Measurements from ENCODE around the gene ARSD. TPM values are rescaled to one million over a fixed set of nuclear protein-coding genes. Genes with fewer than 3 reads are reported as not detected.
"Not testable (repeated sequence)": the region's sequence is repeated elsewhere in the genome, so short reads cannot be mapped to it uniquely, and the experiment has no call there.

ARSD gene
- total RNA-seq, 1 experiment from 2014 or later: not detected

DNA sequence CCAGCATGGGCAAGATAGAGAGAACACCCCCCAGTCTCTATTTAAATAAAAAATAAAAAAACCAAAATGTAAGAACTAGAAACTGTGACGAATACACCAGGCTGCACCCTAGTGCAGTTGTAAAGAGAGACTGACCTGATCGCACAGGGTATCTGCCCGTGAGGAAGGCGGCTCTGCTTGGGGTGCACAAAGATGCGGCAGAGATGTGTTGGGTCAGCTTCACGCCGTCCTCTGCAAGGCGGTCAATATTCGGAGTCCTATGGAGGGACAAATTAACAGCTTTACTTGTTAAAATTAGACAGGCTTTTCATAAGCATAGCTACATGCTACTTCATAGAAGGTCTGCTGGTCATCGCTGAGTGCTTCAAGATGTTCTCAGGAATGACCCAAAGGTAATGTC lies 26.1 kb upstream of the ARSD start:
- Histone ChIP-seq H3K4me2 (ENCODE audit: low read depth, low read length, poor library complexity, severe bottlenecking) (no peak overlapping the region), H3K27ac (ENCODE audit: low read length) (no peak overlapping the region)

DNA sequence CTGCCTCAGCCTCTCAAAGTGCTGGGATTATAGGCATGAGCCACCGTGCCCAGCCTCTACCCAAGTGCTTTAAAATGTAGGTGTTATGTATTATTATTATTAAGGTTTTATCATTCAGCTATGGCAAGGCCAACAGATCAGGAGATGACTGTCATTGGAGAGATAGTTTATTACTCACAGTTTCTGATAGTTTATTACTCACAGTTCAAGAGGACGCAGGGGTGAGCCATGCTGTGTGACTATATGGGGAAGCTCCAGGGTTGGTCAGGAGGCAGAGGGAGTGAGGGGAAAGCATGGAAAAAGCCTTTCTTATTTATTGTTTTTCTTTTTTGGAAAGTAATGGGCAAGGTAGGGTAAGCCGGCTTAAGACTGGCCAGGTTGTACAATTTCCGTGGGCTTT lies 25.4 kb upstream of the ARSD start:
- H3K9me3 ChIP-seq (ENCODE audit: low read length): no peaks in the 10 kb centered on the region
- no peak overlapping the region for H3K4me2 ChIP-seq (ENCODE audit: low read depth, low read length, poor library complexity, severe bottlenecking)
- H4K20me1 ChIP-seq (ENCODE audit: insufficient read depth, low read depth, low read length): no peaks in the 10 kb centered on the region
- H3K9ac ChIP-seq (ENCODE audit: low read length): no peak overlapping the region
- H3K9me2 ChIP-seq (replicated peaks; ENCODE audit: insufficient read depth, low read length): no peaks in the 10 kb centered on the region
- H3K27ac ChIP-seq (ENCODE audit: low read length): no peak overlapping the region
- H2AFZ ChIP-seq (ENCODE audit: low read length): no peak overlapping the region
- no peaks in the 10 kb centered on the region for H3K4me1 ChIP-seq (ENCODE audit: low read length)
- no peaks in the 10 kb centered on the region for H3K27me3 ChIP-seq (ENCODE audit: low read length)
- H3K79me2 ChIP-seq (ENCODE audit: low read length): no peaks in the 10 kb centered on the region
- DNase-seq: no peak
- no peaks in the 10 kb centered on the region for H3K36me3 ChIP-seq (ENCODE audit: insufficient read depth, low read length)
- no peak overlapping the region for H3K4me3 ChIP-seq (ENCODE audit: low read length)

More for the DNA sequence above, 26.1 kb upstream of the ARSD start:
- H3K27me3 ChIP-seq (ENCODE audit: low read length): no peaks in the 10 kb centered on the region
- H3K9ac ChIP-seq (ENCODE audit: low read length): no peak overlapping the region
- no peaks in the 10 kb centered on the region for H3K79me2 ChIP-seq (ENCODE audit: low read length)
- H2AFZ ChIP-seq (ENCODE audit: low read length): no peak overlapping the region
- no peak overlapping the region for H3K4me3 ChIP-seq (ENCODE audit: low read length)
- H3K4me1 ChIP-seq (ENCODE audit: low read length): no peaks in the 10 kb centered on the region
- DNase-seq: no peak
- H3K9me2 ChIP-seq (replicated peaks; ENCODE audit: insufficient read depth, low read length): no peaks in the 10 kb centered on the region
- H3K36me3 ChIP-seq (ENCODE audit: insufficient read depth, low read length): no peaks in the 10 kb centered on the region
- no peaks in the 10 kb centered on the region for H3K9me3 ChIP-seq (ENCODE audit: low read length)
- H4K20me1 ChIP-seq (ENCODE audit: insufficient read depth, low read depth, low read length): no peaks in the 10 kb centered on the region

DNA sequence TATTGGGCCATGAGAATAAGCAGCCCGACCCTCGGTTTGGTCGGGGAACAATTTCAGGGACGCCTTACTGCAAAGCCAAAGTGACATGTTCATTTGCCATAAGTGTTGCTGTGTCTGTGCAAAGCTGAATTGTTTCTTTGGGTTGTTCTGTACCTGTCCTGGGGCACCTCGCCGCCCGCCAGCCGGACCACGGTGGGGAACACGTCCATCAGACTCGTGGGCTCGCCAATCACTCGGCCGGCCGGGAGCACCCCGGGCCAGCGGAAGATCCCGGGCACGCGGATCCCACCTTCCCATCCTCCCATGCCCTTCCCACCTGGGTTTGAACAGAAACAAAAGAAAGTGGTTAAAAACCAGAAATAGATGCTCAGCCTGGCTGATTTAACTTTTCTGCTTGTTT lies 8.8 kb upstream of the ARSD start:
- H3K4me2 ChIP-seq (ENCODE audit: low read depth, low read length, poor library complexity, severe bottlenecking); H3K9me3 ChIP-seq (ENCODE audit: low read length); H3K36me3 ChIP-seq (ENCODE audit: insufficient read depth, low read length); H3K27ac ChIP-seq (ENCODE audit: low read length); H4K20me1 ChIP-seq (ENCODE audit: insufficient read depth, low read depth, low read length); H3K9ac ChIP-seq (ENCODE audit: low read length); H3K4me3 ChIP-seq (ENCODE audit: low read length); H3K27me3 ChIP-seq (ENCODE audit: low read length); H3K79me2 ChIP-seq (ENCODE audit: low read length); H3K9me2 ChIP-seq (replicated peaks; ENCODE audit: insufficient read depth, low read length); H2AFZ ChIP-seq (ENCODE audit: low read length); H3K4me1 ChIP-seq (ENCODE audit: low read length); DNase-seq: not testable (repeated sequence)

DNA sequence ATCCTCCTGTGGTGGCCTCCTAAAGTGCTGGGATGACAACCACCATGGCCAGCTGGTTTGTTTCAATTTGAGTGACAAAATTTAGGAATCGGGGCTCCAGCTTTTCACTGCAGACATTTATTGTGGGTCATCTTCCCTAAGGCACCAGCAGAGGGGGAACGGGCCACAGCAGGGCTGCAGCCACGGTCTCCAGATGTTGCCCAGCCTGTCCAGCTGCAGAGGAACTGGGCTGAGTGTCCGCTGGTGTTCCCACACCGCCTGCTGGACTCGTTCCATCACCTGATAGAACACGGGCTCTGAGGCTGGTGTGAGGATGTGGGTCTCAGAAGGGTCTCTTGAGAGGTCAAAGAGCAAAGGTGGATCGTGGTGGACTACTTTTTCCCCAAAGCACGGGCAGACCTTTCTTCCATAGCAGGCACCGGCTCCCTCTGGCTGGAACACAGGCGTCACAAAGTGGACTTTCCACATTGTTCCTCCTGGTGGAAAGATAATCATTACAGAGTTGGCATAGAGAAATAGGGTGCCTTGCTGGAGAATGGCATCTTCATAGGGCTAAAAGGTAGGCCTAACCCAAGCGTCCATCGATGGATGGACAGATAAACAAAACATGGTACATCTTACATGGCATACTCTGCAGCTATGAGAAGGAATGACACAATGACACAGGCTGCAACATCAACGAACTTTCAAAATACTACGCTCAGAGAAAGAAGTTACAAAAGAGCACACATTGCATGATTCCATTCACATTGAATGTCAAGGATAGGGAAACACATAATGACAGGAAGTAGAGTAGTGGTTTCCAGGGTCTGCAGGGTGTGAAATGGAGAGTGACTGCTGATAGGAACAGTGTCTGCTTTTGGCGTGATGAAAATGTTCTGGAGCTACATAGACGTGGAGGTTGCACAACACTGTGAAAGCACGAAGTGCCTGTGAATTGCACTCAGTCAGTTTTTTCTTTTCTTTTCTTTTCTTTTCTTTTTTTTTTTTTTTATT lies 5.9 kb upstream of the ARSD start:
- Histone ChIP-seq H3K4me3 (ENCODE audit: low read length) (no peak overlapping the region), H4K20me1 (ENCODE audit: insufficient read depth, low read depth, low read length) (no peaks in the 10 kb centered on the region), H3K9me2 (replicated peaks; ENCODE audit: insufficient read depth, low read length) (no peaks in the 10 kb centered on the region), H3K36me3 (ENCODE audit: insufficient read depth, low read length) (no peaks in the 10 kb centered on the region), H3K4me1 (ENCODE audit: low read length) (no peaks in the 10 kb centered on the region), H3K27ac (ENCODE audit: low read length) (no peak overlapping the region), H3K9me3 (ENCODE audit: low read length) (no peaks in the 10 kb centered on the region), H2AFZ (ENCODE audit: low read length) (no peak overlapping the region), H3K4me2 (ENCODE audit: low read depth, low read length, poor library complexity, severe bottlenecking) (no peak overlapping the region), H3K9ac (ENCODE audit: low read length) (no peak overlapping the region), H3K79me2 (ENCODE audit: low read length) (no peaks in the 10 kb centered on the region), H3K27me3 (ENCODE audit: low read length) (no peaks in the 10 kb centered on the region)
- no peak for DNase-seq

DNA sequence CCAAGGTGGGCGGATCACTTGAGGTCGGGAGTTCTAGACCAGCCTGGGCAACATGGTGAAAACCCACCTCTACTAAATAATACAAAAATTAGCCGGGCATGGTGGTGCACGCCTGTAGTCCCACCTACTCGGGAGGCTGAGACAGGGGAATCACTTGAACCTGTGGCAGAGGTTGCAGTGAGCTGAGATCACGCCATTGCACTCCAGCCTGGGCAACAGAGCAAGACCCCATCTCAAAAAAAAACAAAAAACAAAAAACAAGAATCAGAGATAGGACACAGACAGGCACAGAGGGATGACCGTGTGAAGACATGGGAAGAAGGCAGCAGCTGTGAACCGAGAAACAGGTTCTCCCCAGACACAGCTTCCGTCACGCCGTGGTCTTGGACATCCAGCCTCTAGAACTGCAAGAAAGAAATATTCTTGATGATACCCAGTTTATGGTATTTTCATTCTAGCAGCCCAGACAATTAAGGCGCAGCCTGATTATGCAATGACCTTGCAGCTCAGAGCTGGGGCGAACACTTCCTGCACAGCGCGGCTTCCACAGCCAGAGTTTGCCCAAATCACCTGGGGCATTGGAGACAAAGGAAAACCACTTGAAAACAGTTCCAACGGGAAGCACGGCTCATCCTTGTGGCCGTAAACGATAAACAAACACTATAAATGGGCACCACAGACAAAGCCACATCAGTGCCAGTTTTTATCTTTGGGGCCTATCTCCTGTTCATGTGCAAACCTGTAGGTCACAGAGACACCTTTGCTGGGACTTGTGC lies 4.2 kb upstream of the ARSD start:
- no peak for DNase-seq
- Histone ChIP-seq H3K4me2 (ENCODE audit: low read depth, low read length, poor library complexity, severe bottlenecking) (no peak overlapping the region), H3K9me3 (ENCODE audit: low read length) (no peaks in the 10 kb centered on the region), H3K4me3 (ENCODE audit: low read length) (no peak overlapping the region), H3K27ac (ENCODE audit: low read length) (no peak overlapping the region), H2AFZ (ENCODE audit: low read length) (no peak overlapping the region), H3K36me3 (ENCODE audit: insufficient read depth, low read length) (no peaks in the 10 kb centered on the region), H4K20me1 (ENCODE audit: insufficient read depth, low read depth, low read length) (no peaks in the 10 kb centered on the region), H3K4me1 (ENCODE audit: low read length) (no peaks in the 10 kb centered on the region), H3K27me3 (ENCODE audit: low read length) (no peaks in the 10 kb centered on the region), H3K9me2 (replicated peaks; ENCODE audit: insufficient read depth, low read length) (no peaks in the 10 kb centered on the region), H3K9ac (ENCODE audit: low read length) (no peak overlapping the region), H3K79me2 (ENCODE audit: low read length) (no peaks in the 10 kb centered on the region)

DNA sequence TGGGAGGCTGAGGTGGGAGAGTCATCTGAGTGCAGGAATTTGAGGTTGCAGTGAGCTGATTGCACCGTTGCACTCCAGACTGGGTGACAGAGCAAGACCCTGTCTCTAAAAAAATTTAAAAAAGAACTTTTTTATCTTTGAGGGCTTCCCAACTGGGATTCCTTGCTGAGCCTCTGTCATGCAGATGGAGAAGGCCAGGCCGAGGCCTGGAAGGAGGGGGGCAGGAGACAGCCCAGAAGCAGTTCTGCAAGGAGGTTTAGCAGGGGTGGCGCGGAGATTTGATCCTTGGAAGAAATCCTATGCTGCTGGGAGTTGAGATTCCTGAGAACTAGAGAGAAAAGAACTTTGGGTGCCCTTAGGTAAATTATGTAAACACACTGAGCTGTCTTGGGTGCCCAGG lies 2.5 kb upstream of the ARSD start:
- DNase-seq: no peak
- H3K9me2 ChIP-seq (replicated peaks; ENCODE audit: insufficient read depth, low read length): no peaks in the 10 kb centered on the region
- H3K9ac ChIP-seq (ENCODE audit: low read length): no peak overlapping the region

DNA sequence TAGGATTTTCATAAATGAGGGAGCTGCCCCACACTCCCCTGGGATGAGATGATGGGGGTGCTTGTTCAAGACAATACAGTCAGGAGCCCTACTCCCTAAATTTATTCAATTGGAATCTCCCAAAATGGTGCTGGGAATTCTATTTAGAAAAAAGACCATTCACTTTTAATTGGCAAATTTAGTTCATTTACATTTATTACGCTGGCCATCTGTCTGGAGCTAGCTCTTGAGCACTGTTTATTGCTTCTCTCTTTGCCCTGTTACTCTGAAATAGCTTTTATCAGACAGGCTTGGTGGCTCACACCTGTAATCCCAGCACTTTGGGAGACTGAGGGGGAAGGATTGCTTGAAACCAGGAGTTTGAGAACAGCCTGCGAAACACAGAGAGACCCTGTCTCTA lies 2.0 kb upstream of the ARSD start:
- Histone ChIP-seq H3K4me3 (ENCODE audit: low read length) (no peak overlapping the region), H3K27ac (ENCODE audit: low read length) (no peak overlapping the region), H3K4me1 (ENCODE audit: low read length) (no peaks in the 10 kb centered on the region), H3K9ac (ENCODE audit: low read length) (no peak overlapping the region), H3K27me3 (ENCODE audit: low read length) (no peaks in the 10 kb centered on the region), H3K9me3 (ENCODE audit: low read length) (no peaks in the 10 kb centered on the region), H3K9me2 (replicated peaks; ENCODE audit: insufficient read depth, low read length) (no peaks in the 10 kb centered on the region), H3K4me2 (ENCODE audit: low read depth, low read length, poor library complexity, severe bottlenecking) (no peak overlapping the region), H3K79me2 (ENCODE audit: low read length) (no peaks in the 10 kb centered on the region), H2AFZ (ENCODE audit: low read length) (no peak overlapping the region), H4K20me1 (ENCODE audit: insufficient read depth, low read depth, low read length) (no peaks in the 10 kb centered on the region), H3K36me3 (ENCODE audit: insufficient read depth, low read length) (no peaks in the 10 kb centered on the region)
- no peak for DNase-seq

More for the DNA sequence above, 2.5 kb upstream of the ARSD start:
- Histone ChIP-seq H3K27ac (ENCODE audit: low read length) (no peak overlapping the region), H3K27me3 (ENCODE audit: low read length) (no peaks in the 10 kb centered on the region), H3K4me3 (ENCODE audit: low read length) (no peak overlapping the region), H3K4me2 (ENCODE audit: low read depth, low read length, poor library complexity, severe bottlenecking) (no peak overlapping the region), H3K4me1 (ENCODE audit: low read length) (no peaks in the 10 kb centered on the region), H3K9me3 (ENCODE audit: low read length) (no peaks in the 10 kb centered on the region), H3K36me3 (ENCODE audit: insufficient read depth, low read length) (no peaks in the 10 kb centered on the region), H4K20me1 (ENCODE audit: insufficient read depth, low read depth, low read length) (no peaks in the 10 kb centered on the region), H3K79me2 (ENCODE audit: low read length) (no peaks in the 10 kb centered on the region), H2AFZ (ENCODE audit: low read length) (no peak overlapping the region)

DNA sequence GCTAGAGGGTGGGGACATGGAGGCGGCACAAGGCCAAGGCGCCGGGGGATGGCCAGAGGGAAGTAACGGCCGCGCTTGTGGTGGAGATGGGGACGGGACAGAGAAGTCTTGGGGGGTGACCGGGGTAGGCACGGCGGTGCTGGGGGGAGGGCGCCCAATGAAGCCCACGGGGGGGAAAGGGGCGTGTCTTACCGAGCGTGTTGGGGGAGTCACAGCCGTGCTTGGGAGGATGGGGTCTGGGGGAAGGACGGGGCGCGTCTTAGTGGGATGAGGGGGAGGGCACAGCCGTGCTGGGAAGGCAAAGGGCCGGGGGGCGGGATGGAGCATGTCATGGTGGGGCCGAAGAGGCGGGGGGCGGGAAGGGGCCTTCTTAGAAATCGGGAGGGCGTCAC lies 952 bp downstream of the ARSD start:
- Histone ChIP-seq H3K79me2 (ENCODE audit: low read length) (no peaks in the 10 kb centered on the region), H3K9me3 (ENCODE audit: low read length) (no peaks in the 10 kb centered on the region), H3K36me3 (ENCODE audit: insufficient read depth, low read length) (no peaks in the 10 kb centered on the region), H3K9me2 (replicated peaks; ENCODE audit: insufficient read depth, low read length) (no peaks in the 10 kb centered on the region), H3K27me3 (ENCODE audit: low read length) (no peaks in the 10 kb centered on the region), H3K27ac (ENCODE audit: low read length) (no peak overlapping the region), H3K4me1 (ENCODE audit: low read length) (no peaks in the 10 kb centered on the region), H4K20me1 (ENCODE audit: insufficient read depth, low read depth, low read length) (no peaks in the 10 kb centered on the region), H3K4me3 (ENCODE audit: low read length) (no peak overlapping the region), H3K9ac (ENCODE audit: low read length) (no peak overlapping the region), H2AFZ (ENCODE audit: low read length) (no peak overlapping the region), H3K4me2 (ENCODE audit: low read depth, low read length, poor library complexity, severe bottlenecking) (no peak overlapping the region)
- no peak for DNase-seq

All from Karpas-422 (cell line).